ENCODE results near the gene C20orf96.
"Not testable (repeated sequence)": the region's sequence is repeated elsewhere in the genome, so short reads cannot be mapped to it uniquely, and the experiment has no call there.

C20orf96 gene

GRCh38 chr20:278607-279571 is 11.7 kb downstream of the C20orf96 start:
- no peak for DNase-seq (ENCODE audit: low spot score)

GRCh38 chr20:278181-278580 is 12.4 kb downstream of the C20orf96 start:
- DNase-seq (ENCODE audit: low spot score): no peak

- no peak for DNase-seq (ENCODE audit: low spot score)
These were observed 13.1 kb downstream of the C20orf96 start for GRCh38 chr20:277496-277781.

- no peak for DNase-seq (ENCODE audit: low spot score)
These were observed 13.7 kb downstream of the C20orf96 start for GRCh38 chr20:276620-277495.

GRCh38 chr20:275791-276190 is 14.8 kb downstream of the C20orf96 start:
- no peak for DNase-seq (ENCODE audit: low spot score)

- DNase-seq (ENCODE audit: low spot score): no peak
These were observed 16.7 kb downstream of the C20orf96 start for GRCh38 chr20:273884-274283.

GRCh38 chr20:272718-273117 is 17.8 kb downstream of the C20orf96 start:
- DNase-seq (ENCODE audit: low spot score): no peak

- no peak for DNase-seq (ENCODE audit: low spot score)
These were observed 19.0 kb downstream of the C20orf96 start for GRCh38 chr20:271528-271927.

- DNase-seq (ENCODE audit: low spot score): no peak
These were observed 19.5 kb downstream of the C20orf96 start for GRCh38 chr20:271069-271468.

GRCh38 chr20:270517-270916 is 20.0 kb downstream of the C20orf96 start:
- DNase-seq (ENCODE audit: low spot score): no peak

GRCh38 chr20:266596-267562 is 23.7 kb downstream of the C20orf96 start:
- DNase-seq (ENCODE audit: low spot score): peak; percentile 81

- DNase-seq (ENCODE audit: low spot score): no peak
These were observed 26.8 kb downstream of the C20orf96 start for GRCh38 chr20:263701-264100.

GRCh38 chr20:259981-260380 is 30.6 kb downstream of the C20orf96 start:
- DNase-seq (ENCODE audit: low spot score): no peak

GRCh38 chr20:258963-259362 is 31.6 kb downstream of the C20orf96 start:
- peak; percentile 44 for DNase-seq (ENCODE audit: low spot score)

- DNase-seq (ENCODE audit: low spot score): no peak
These were observed 32.2 kb downstream of the C20orf96 start for GRCh38 chr20:258269-258858.

- DNase-seq (ENCODE audit: low spot score): no peak
These were observed 33.1 kb downstream of the C20orf96 start, which contains the start of gene DEFB132 for GRCh38 chr20:257419-257818. Gene DEFB132, plus strand, starts transcription at chr20:257724. Its CDS starts 55 bp downstream, at chr20:257779.

GRCh38 chr20:253447-253846 is 37.1 kb downstream of the C20orf96 start:
- DNase-seq (ENCODE audit: low spot score): not testable (repeated sequence)

GRCh38 chr20:252801-253200 is 37.7 kb downstream of the C20orf96 start:
- DNase-seq (ENCODE audit: low spot score): no peak

- no peak for DNase-seq (ENCODE audit: low spot score)
These were observed 39.2 kb downstream of the C20orf96 start for GRCh38 chr20:251354-251753.

- DNase-seq (ENCODE audit: low spot score): no peak
These were observed 47.6 kb downstream of the C20orf96 start for GRCh38 chr20:242905-243304.

GRCh38 chr20:237929-238328 is 52.6 kb downstream of the C20orf96 start:
- no peak for DNase-seq (ENCODE audit: low spot score)

Data from kidney tubule cell (primary cell).